ENCODE results near the gene PANX2. TPM values are rescaled to one million over a fixed set of nuclear protein-coding genes. Genes with fewer than 3 reads are reported as not detected.

Gene PANX2
- total RNA-seq, 1 experiment from 2014 or later, result 2.6 TPM

DNA sequence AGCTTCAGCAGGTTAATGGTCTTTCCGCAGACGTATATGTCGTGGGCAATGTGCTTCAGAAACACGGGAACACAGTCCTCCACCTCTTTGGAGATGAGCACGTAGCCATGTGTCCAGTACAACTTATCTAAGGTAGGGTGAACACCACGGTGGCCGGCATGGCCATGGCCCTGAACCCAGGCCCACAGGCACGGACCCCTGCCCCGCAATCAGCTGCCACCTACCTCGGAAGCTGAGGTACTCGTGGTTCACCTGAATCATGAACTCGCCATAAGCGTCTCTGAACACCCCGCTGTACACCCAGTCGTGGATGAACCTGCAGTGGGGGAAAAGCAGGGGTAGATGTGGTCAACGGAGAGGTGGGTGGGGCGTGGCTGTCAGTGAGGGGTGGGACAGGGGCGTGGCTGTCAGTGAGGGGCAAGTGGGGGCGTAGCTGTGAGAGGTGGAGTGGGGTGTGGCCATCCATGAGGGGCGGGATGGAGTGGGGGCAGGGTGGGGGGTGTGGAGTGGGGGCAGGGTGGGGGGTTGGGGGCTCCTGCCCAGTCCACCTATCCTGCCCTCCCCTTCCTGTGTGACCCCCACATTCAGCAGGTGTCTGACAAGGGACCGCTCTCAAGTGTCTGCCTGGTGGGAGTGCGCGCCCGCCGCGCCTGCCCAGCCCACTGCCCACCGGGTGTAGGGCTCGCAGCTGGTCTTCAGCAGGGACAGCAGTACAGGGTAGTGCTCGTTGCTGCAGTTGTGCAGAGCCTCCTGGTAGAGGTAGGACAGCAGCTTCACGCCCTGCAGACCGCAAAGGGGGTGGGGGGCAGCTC lies 55.7 kb downstream of the PANX2 start:
- no peak overlapping the region for H3K4me3 ChIP-seq (ENCODE audit: insufficient read depth, low read depth, low read length)
- H3K27me3 ChIP-seq (ENCODE audit: control insufficient read depth, insufficient read depth, low read length), result no peaks in the 10 kb centered on the region
- DNase-seq, result no peak

DNA sequence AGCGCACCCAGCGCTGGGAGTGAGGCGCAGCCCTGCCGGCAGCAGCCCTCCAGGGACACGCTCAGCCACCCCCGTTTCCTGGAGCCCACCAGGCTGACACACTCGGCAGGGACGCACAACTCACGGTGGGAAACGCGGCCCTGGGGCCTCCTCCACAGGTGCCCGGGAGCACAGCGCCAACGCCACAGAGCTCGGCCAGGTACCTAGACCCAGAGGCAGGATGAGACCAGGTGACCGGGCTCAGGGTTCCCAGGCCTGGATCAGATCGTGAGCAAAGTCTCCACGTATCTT lies 56.3 kb downstream of the PANX2 start:
- Histone ChIP-seq H3K4me3 (ENCODE audit: insufficient read depth, low read depth, low read length) (no peak overlapping the region), H3K36me3 (replicated peaks; ENCODE audit: control insufficient read depth, insufficient read depth, low read length) (peaks cover 1% of the 10 kb centered on the region), H3K27me3 (ENCODE audit: control insufficient read depth, insufficient read depth, low read length) (no peaks in the 10 kb centered on the region)
- no peak for DNase-seq

More for the DNA sequence above, 55.7 kb downstream of the PANX2 start:
- peaks cover 1% of the 10 kb centered on the region for H3K36me3 ChIP-seq (replicated peaks; ENCODE audit: control insufficient read depth, insufficient read depth, low read length)

DNA sequence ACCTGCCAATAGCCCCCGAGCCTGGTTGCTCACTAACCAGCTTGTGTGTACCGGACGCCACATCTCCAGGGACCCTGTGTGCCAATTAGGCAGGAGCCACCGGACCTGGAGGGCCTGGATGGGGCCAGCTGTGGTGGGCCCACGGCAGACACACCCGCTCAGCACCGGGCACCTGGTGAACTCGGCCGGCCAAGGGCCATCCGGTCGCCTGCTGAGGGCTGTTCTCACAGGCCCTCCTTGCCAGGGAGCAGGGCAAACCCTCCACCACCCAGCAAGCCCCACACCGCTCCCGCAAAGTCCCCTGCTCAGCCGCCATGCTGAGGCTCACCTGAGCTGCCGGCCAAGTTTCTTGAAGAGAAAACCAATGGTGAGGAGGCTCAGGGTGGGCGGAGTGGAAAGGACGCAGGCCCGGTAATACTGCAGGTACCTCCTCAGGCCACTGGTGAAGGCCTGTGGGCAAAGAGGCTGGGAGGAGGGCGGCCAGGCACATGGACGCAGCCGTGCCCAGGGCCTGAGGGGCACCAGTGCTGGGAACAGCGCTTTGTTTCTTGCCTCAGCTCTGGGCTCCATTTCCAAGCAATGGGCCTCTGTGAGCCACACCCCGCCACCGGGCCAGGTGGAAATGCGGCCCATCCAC lies 57.2 kb downstream of the PANX2 start:
- peaks cover 1% of the 10 kb centered on the region for H3K36me3 ChIP-seq (replicated peaks; ENCODE audit: control insufficient read depth, insufficient read depth, low read length)
- no peak for DNase-seq
- H3K27me3 ChIP-seq (ENCODE audit: control insufficient read depth, insufficient read depth, low read length), result no peaks in the 10 kb centered on the region
- H3K4me3 ChIP-seq (ENCODE audit: insufficient read depth, low read depth, low read length), result no peak overlapping the region

DNA sequence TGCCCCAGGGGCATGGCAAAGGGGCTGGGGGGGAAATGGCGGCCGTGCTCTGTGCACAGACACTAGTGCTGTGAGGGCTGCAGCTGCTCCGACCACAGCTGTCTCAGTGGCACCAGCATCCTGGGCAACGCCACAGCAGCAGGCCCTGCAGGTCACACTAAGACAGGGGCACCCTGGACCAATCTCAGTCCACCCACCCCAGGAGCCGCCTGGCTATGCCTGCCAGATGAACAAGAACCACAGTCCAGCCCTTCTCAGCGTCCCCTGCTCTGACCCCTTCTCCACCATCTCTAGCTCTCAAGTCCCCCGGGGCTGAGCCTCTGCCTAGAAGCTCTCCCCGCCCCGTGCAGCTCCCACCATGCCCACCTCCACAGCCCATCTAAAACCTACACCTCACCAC lies 57.8 kb downstream of the PANX2 start:
- Histone ChIP-seq H3K27me3 (ENCODE audit: control insufficient read depth, insufficient read depth, low read length) (no peaks in the 10 kb centered on the region), H3K36me3 (replicated peaks; ENCODE audit: control insufficient read depth, insufficient read depth, low read length) (peaks cover 1% of the 10 kb centered on the region), H3K4me3 (ENCODE audit: insufficient read depth, low read depth, low read length) (no peak overlapping the region)
- DNase-seq, result no peak

DNA sequence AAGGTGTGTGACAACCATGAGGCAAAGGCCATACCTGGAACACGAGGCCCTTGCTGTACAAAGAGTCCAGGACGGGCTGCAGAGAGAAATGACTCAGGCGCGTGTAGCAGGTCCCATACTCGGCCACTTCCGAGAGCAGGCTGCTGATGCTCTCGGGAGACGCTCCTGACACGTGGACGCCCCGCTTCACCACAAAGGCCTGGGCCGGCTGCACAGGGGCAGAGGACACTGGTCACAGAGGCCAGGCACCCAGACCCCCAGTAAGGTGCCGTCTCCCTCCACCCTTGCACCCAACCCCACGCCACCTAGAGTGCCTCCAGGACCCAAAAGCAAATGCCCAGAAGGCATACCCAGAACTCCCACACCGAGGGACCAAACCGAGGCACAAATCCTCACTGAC lies 58.8 kb downstream of the PANX2 start:
- Histone ChIP-seq H3K27me3 (ENCODE audit: control insufficient read depth, insufficient read depth, low read length) (no peaks in the 10 kb centered on the region), H3K36me3 (replicated peaks; ENCODE audit: control insufficient read depth, insufficient read depth, low read length) (peaks cover 1% of the 10 kb centered on the region; the same call in 1 of the 2 replicates), H3K4me3 (ENCODE audit: insufficient read depth, low read depth, low read length) (no peak overlapping the region)
- DNase-seq, result no peak

Other genes starting within 250 kb of the PANX2 start
- 71.2 and 79.7 TPM in 2 replicates for gene PIM3, start 210.0 kb upstream of the PANX2 start, total RNA-seq (2014; rRNA removed; shearing (Covaris generic))
- gene IL17REL, start 158.0 kb upstream of the PANX2 start, total RNA-seq (2014; rRNA removed; shearing (Covaris generic)), result 0.04 TPM in 1 of 2 replicates, not detected in the other
- gene TTLL8, start 112.4 kb upstream of the PANX2 start, total RNA-seq (2014; rRNA removed; shearing (Covaris generic)), result not detected in 2 replicates
- 0.14 TPM in 1 of 2 replicates, not detected in the other for gene MLC1, start 85.3 kb upstream of the PANX2 start, total RNA-seq (2014; rRNA removed; shearing (Covaris generic))
- gene MOV10L1, start 80.7 kb upstream of the PANX2 start, total RNA-seq (2014; rRNA removed; shearing (Covaris generic)), result not detected in 2 replicates
- 83.1 and 84.6 TPM in 2 replicates for gene TRABD, start 15.2 kb downstream of the PANX2 start, total RNA-seq (2014; rRNA removed; shearing (Covaris generic))
- gene SELENOO, start 30.3 kb downstream of the PANX2 start, total RNA-seq (2014; rRNA removed; shearing (Covaris generic)), result 27.8 and 29.9 TPM in 2 replicates
- gene TUBGCP6, start 74.3 kb downstream of the PANX2 start, total RNA-seq (2014; rRNA removed; shearing (Covaris generic)), result 24.0 and 31.6 TPM in 2 replicates
- gene HDAC10, start 80.5 kb downstream of the PANX2 start, total RNA-seq (2014; rRNA removed; shearing (Covaris generic)), result 15.7 and 22.4 TPM in 2 replicates
- 21.2 and 23.8 TPM in 2 replicates for gene MAPK12, start 91.0 kb downstream of the PANX2 start, total RNA-seq (2014; rRNA removed; shearing (Covaris generic))
- gene MAPK11, start 99.6 kb downstream of the PANX2 start, total RNA-seq (2014; rRNA removed; shearing (Covaris generic)), result 1.4 and 2.4 TPM in 2 replicates
- 33.4 and 39.8 TPM in 2 replicates for gene PLXNB2, start 136.9 kb downstream of the PANX2 start, total RNA-seq (2014; rRNA removed; shearing (Covaris generic))
- 0.52 and 1.1 TPM in 2 replicates for gene DENND6B, start 156.3 kb downstream of the PANX2 start, total RNA-seq (2014; rRNA removed; shearing (Covaris generic))
- 47.0 and 48.7 TPM in 2 replicates for gene PPP6R2, start 172.6 kb downstream of the PANX2 start, total RNA-seq (2014; rRNA removed; shearing (Covaris generic))

Data from H7 (cell line).